HepG2 (cell line): ENCODE measurements around the gene PTPRN. TPM values are rescaled to one million over a fixed set of nuclear protein-coding genes. Genes with fewer than 3 reads are reported as not detected.

Source experiments
- ARID3A ChIP-seq: IDR thresholded peaks from 2 replicates; pipeline ENCODE4 v1.6.1; 2012; ENCODE audit warnings: low read depth, low read length, improper control_type of control experiment
- ATRX ChIP-seq: sonication (generic); formaldehyde crosslinking; IDR thresholded peaks from 2 replicates; pipeline ENCODE4 v1.4.0; 2020; ENCODE audit warnings: missing genetic modification reagents, borderline replicate concordance
- CBFB ChIP-seq: sonication (generic); formaldehyde crosslinking; IDR thresholded peaks from 2 replicates; pipeline ENCODE4 v1.4.0; 2020; ENCODE audit warnings: missing genetic modification reagents
- MAFG ChIP-seq: sonication (generic); formaldehyde crosslinking; IDR thresholded peaks from 2 replicates; pipeline ENCODE4 v1.5.1; 2020; ENCODE audit warnings: mild to moderate bottlenecking, missing genetic modification reagents
- NFE2L2 ChIP-seq: fragments of 150-350 bp; IDR thresholded peaks from 2 replicates; pipeline ENCODE4 v1.6.1; 2014; ENCODE audit warnings: low read length
- NRL ChIP-seq: sonication (generic); formaldehyde crosslinking; IDR thresholded peaks from 2 replicates; pipeline ENCODE4 v1.5.0; 2020; ENCODE audit warnings: missing genetic modification reagents, mild to moderate bottlenecking, moderate library complexity, borderline replicate concordance
- RORA ChIP-seq: sonication (generic); formaldehyde crosslinking; IDR thresholded peaks from 2 replicates; pipeline ENCODE4 v1.5.0; 2020; ENCODE audit warnings: mild to moderate bottlenecking, missing genetic modification reagents, moderate library complexity
- SP140L ChIP-seq: sonication (generic); formaldehyde crosslinking; IDR thresholded peaks from 2 replicates; pipeline ENCODE4 v1.4.0; 2020; ENCODE audit warnings: missing genetic modification reagents, borderline replicate concordance
- ZKSCAN5 ChIP-seq: sonication (generic); formaldehyde crosslinking; IDR thresholded peaks from 2 replicates; pipeline ENCODE4 v1.5.1; 2020; ENCODE audit warnings: mild to moderate bottlenecking, missing genetic modification reagents
- ZMAT3 ChIP-seq: sonication (generic); formaldehyde crosslinking; conservative IDR thresholded peaks from 2 replicates; pipeline ENCODE4 v1.7.0; 2021; ENCODE audit warnings: missing genetic modification reagents
- ZNF331 ChIP-seq: sonication (generic); formaldehyde crosslinking; IDR thresholded peaks from 2 replicates; pipeline ENCODE4 v1.4.0; 2020; ENCODE audit warnings: missing genetic modification reagents
- ZNF33B ChIP-seq: sonication (generic); formaldehyde crosslinking; IDR thresholded peaks from 2 replicates; pipeline ENCODE4 v1.5.1; 2020; ENCODE audit warnings: mild to moderate bottlenecking, missing genetic modification reagents
- ZNF34 ChIP-seq: sonication (generic); formaldehyde crosslinking; IDR thresholded peaks from 2 replicates; pipeline ENCODE4 v1.4.0; 2020; ENCODE audit warnings: mild to moderate bottlenecking, missing genetic modification reagents, borderline replicate concordance
- ZNF776 ChIP-seq: sonication (generic); formaldehyde crosslinking; IDR thresholded peaks from 2 replicates; pipeline ENCODE4 v1.4.0; 2020; ENCODE audit warnings: mild to moderate bottlenecking, missing genetic modification reagents
- polyA plus RNA-seq, 8 experiments: library from polyadenylated mRNA; depleted of rRNA in 3 of 8; stranded (reverse) in 7 of 8; unstranded in 1 of 8; fragments of >200 nt; fragmentation: Illumina TruSeq in 4 of 8; extraction: Trizol in 4 of 8; gene quantifications; 2 replicates each; pipeline versions ENCODE4 v1.2.1 to v1.2.3, GENCODE V29; 2011 to 2016; ENCODE audit warnings: low read depth in 4 of 8, missing spikeins in 1 of 8, mixed read lengths in 1 of 8; ENCODE audit not compliant: insufficient read depth in 1 of 8
- total RNA-seq, 5 experiments: library from RNA; depleted of rRNA; stranded (reverse); fragments of >200 nt; fragmentation: Illumina TruSeq; extraction: Trizol; gene quantifications; 2 replicates each; pipeline ENCODE4 v1.2.3, GENCODE V29; 2016; ENCODE audit warnings: low read depth in 1 of 5
- TF ChIP-seq, protein P1 (sequence below): sonication (generic); formaldehyde crosslinking; IDR thresholded peaks from 2 replicates; pipeline ENCODE4 v1.4.0; 2020; ENCODE audit warnings: missing genetic modification reagents
- TF ChIP-seq, protein P2 (sequence below): sonication (generic); formaldehyde crosslinking; IDR thresholded peaks from 2 replicates; pipeline ENCODE4 v1.4.0; 2020; ENCODE audit warnings: missing genetic modification reagents
- TF ChIP-seq, protein P3 (sequence below): sonication (generic); formaldehyde crosslinking; IDR thresholded peaks from 2 replicates; pipeline ENCODE4 v1.5.0; 2020; ENCODE audit warnings: mild to moderate bottlenecking, missing genetic modification reagents, borderline replicate concordance
- TF ChIP-seq, protein P4 (sequence below): sonication (generic); formaldehyde crosslinking; IDR thresholded peaks from 2 replicates; pipeline ENCODE4 v1.4.0; 2020; ENCODE audit warnings: missing genetic modification reagents

Gene PTPRN
- total and polyA plus RNA-seq, 2 of the 13 experiments (the other 11 are each of a cell fraction or from before 2014, with no cell fraction given), result 0.26 TPM; not detected in 1

DNA sequence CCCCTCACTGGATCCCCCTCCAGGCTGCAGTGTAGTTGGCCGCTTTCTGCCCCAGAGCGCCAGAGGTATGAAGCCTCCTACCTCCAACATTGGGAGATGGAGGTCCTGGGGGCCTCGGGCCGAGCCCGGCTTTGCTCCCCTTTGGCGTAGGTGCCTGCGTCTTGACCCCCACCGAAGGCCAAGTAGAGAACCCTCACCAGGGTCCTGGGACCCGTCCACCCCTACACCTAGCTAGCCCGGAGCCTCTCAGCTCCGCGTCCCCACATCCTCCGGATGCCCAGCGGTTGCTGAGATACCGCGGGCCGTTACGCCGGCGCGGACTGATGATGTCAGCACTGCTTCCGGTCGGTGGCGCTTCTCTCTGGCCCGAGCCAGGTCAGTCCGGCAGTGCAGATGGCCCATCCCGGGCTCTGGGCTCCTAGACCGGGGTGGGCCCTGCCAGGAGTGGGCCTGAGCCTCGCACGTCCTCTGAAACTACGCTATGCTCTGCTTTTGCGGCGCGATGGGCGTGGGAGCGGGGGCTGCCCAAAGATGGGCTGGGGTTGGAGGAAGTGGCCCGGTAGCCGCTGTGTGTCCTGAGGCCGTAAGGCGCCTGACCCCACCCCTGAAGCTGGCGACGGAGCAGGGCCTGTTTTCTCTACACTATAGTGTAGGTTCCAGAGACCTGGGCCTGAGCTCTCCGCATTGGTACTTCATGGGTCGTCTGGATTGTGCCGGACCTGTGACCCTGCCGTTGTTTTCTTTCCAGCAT lies 63.9 kb downstream of the PTPRN start, which contains the start of the genes GLB1L and STK16 (continued):
- TF ChIP-seq, protein P1, sequence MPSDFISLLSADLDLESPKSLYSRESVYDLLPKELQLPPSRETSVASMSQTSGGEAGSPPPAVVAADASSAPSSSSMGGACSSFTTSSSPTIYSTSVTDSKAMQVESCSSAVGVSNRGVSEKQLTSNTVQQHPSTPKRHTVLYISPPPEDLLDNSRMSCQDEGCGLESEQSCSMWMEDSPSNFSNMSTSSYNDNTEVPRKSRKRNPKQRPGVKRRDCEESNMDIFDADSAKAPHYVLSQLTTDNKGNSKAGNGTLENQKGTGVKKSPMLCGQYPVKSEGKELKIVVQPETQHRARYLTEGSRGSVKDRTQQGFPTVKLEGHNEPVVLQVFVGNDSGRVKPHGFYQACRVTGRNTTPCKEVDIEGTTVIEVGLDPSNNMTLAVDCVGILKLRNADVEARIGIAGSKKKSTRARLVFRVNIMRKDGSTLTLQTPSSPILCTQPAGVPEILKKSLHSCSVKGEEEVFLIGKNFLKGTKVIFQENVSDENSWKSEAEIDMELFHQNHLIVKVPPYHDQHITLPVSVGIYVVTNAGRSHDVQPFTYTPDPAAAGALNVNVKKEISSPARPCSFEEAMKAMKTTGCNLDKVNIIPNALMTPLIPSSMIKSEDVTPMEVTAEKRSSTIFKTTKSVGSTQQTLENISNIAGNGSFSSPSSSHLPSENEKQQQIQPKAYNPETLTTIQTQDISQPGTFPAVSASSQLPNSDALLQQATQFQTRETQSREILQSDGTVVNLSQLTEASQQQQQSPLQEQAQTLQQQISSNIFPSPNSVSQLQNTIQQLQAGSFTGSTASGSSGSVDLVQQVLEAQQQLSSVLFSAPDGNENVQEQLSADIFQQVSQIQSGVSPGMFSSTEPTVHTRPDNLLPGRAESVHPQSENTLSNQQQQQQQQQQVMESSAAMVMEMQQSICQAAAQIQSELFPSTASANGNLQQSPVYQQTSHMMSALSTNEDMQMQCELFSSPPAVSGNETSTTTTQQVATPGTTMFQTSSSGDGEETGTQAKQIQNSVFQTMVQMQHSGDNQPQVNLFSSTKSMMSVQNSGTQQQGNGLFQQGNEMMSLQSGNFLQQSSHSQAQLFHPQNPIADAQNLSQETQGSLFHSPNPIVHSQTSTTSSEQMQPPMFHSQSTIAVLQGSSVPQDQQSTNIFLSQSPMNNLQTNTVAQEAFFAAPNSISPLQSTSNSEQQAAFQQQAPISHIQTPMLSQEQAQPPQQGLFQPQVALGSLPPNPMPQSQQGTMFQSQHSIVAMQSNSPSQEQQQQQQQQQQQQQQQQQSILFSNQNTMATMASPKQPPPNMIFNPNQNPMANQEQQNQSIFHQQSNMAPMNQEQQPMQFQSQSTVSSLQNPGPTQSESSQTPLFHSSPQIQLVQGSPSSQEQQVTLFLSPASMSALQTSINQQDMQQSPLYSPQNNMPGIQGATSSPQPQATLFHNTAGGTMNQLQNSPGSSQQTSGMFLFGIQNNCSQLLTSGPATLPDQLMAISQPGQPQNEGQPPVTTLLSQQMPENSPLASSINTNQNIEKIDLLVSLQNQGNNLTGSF (CRISPR knock-in tag), result peak; percentile 42; the same call in 1 of the 2 replicates
- TF ChIP-seq ZKSCAN5 (CRISPR knock-in tag) (peak; percentile 63; the same call in 1 of the 2 replicates), SP140L (CRISPR knock-in tag) (no peak), ZNF34 (CRISPR knock-in tag) (peak; percentile 87), ZNF776 (no peak), MAFG (CRISPR knock-in tag) (no peak), ZNF331 (peak; percentile 79; the same call in 1 of the 2 replicates), RORA (CRISPR knock-in tag) (no peak), CBFB (CRISPR knock-in tag) (peak; percentile 87), NFE2L2 (no peak), ZMAT3 (CRISPR knock-in tag) (0 out of 2 replicates have a peak, but pooled peaks have one; percentile 58), ATRX (CRISPR knock-in tag) (no peak), ZNF33B (CRISPR knock-in tag) (no peak; the same call in 1 of the 2 replicates), NRL (CRISPR knock-in tag) (peak; percentile 97), ARID3A (no peak)
- TF ChIP-seq, protein P2, sequence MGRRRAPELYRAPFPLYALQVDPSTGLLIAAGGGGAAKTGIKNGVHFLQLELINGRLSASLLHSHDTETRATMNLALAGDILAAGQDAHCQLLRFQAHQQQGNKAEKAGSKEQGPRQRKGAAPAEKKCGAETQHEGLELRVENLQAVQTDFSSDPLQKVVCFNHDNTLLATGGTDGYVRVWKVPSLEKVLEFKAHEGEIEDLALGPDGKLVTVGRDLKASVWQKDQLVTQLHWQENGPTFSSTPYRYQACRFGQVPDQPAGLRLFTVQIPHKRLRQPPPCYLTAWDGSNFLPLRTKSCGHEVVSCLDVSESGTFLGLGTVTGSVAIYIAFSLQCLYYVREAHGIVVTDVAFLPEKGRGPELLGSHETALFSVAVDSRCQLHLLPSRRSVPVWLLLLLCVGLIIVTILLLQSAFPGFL (CRISPR knock-in tag), result no peak
- TF ChIP-seq, protein P3, sequence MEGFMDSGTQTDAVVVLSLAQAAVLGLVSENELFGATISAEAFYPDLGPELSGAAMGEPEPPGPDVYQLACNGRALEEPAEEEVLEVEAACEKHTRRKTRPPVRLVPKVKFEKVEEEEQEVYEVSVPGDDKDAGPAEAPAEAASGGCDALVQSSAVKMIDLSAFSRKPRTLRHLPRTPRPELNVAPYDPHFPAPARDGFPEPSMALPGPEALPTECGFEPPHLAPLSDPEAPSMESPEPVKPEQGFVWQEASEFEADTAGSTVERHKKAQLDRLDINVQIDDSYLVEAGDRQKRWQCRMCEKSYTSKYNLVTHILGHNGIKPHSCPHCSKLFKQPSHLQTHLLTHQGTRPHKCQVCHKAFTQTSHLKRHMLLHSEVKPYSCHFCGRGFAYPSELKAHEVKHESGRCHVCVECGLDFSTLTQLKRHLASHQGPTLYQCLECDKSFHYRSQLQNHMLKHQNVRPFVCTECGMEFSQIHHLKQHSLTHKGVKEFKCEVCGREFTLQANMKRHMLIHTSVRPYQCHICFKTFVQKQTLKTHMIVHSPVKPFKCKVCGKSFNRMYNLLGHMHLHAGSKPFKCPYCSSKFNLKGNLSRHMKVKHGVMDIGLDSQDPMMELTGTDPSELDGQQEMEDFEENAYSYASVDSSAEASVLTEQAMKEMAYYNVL (CRISPR knock-in tag), result peak; percentile 64; the same call in 1 of the 2 replicates
- TF ChIP-seq, protein P4, sequence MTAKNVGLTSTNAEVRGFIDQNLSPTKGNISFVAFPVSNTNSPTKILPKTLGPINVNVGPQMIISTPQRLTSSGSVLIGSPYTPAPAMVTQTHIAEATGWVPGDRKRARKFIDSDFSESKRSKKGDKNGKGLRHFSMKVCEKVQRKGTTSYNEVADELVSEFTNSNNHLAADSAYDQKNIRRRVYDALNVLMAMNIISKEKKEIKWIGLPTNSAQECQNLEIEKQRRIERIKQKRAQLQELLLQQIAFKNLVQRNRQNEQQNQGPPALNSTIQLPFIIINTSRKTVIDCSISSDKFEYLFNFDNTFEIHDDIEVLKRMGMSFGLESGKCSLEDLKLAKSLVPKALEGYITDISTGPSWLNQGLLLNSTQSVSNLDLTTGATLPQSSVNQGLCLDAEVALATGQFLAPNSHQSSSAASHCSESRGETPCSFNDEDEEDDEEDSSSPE (CRISPR knock-in tag), result peak; percentile 65
